Measurements from ENCODE around the gene VWA8.

- TF ChIP-seq CTCF (IDR thresholded peaks at IDR 0.05) (no peak), POLR2A (IDR thresholded peaks at IDR 0.05) (no peak)
These were observed 158.7 kb downstream of the VWA8 start for GRCh38 chr13:41802043-41802683.

All from thyroid gland (tissue), 4 donors.